ENCODE data around the gene HHIPL1. TPM values are rescaled to one million over a fixed set of nuclear protein-coding genes. Genes with fewer than 3 reads are reported as not detected.

HHIPL1 gene
- total RNA-seq, 1 donor from 2014 or later = 0.86 TPM

- Histone ChIP-seq H3K79me2 (ENCODE audit: insufficient read depth, low read length) (no peaks in the 10 kb centered on the region), H3K36me3 (ENCODE audit: insufficient read depth, low read length) (no peaks in the 10 kb centered on the region), H3K27me3 (ENCODE audit: insufficient read depth, low read length) (peaks cover 3% of the 10 kb centered on the region), H3K4me1 (ENCODE audit: insufficient read depth, low read length) (no peaks in the 10 kb centered on the region), H4K20me1 (ENCODE audit: insufficient read depth, low read length) (no peaks in the 10 kb centered on the region), H3K9ac (ENCODE audit: low read length) (no peak overlapping the region), H3K4me2 (ENCODE audit: low read length) (no peak overlapping the region), H3K9me3 (ENCODE audit: insufficient read depth, low read depth, low read length) (no peaks in the 10 kb centered on the region), H2AFZ (ENCODE audit: low read depth, low read length) (no peak overlapping the region), H3K27ac (ENCODE audit: low read depth, low read length) (no peak overlapping the region), H3K4me3 (ENCODE audit: insufficient read depth, low read depth, low read length) (no peak overlapping the region)
- Mint-ChIP-seq H3K4me1 (ENCODE audit: low read depth, unreplicated experiment) (no peaks in the 10 kb centered on the region), H3K27me3 (ENCODE audit: low read depth, unreplicated experiment) (peaks cover 45% of the 10 kb centered on the region), H3K9me3 (ENCODE audit: unreplicated experiment) (peaks cover 3% of the 10 kb centered on the region), H3K36me3 (ENCODE audit: low read depth, unreplicated experiment) (no peaks in the 10 kb centered on the region), H3K27ac (ENCODE audit: unreplicated experiment) (no peak overlapping the region), H3K4me3 (ENCODE audit: unreplicated experiment) (no peak overlapping the region)
- TF ChIP-seq CTCF (IDR thresholded peaks at IDR 0.05; ENCODE audit: insufficient read depth, low read depth, low read length) (no peak), EZH2 (IDR thresholded peaks at IDR 0.05; ENCODE audit: insufficient read depth, low read length) (no peak)
- FAIRE-seq (no peak), DNase-seq (ENCODE audit: low read depth) (no peak)
Measured at GRCh38 chr14:99691111-99691885, 46.4 kb downstream of the HHIPL1 start.

GRCh38 chr14:99693918-99694317 is 49.0 kb downstream of the HHIPL1 start:
- FAIRE-seq = no peak
- H3K9me3 ChIP-seq (ENCODE audit: insufficient read depth, low read depth, low read length) = no peaks in the 10 kb centered on the region

More at GRCh38 chr14:99693918-99694317, 49.0 kb downstream of the HHIPL1 start:
- Histone ChIP-seq H4K20me1 (ENCODE audit: insufficient read depth, low read length) (no peaks in the 10 kb centered on the region), H3K9ac (ENCODE audit: low read length) (no peak overlapping the region), H3K27ac (ENCODE audit: low read depth, low read length) (no peak overlapping the region), H3K4me2 (ENCODE audit: low read length) (no peak overlapping the region), H3K4me3 (ENCODE audit: insufficient read depth, low read depth, low read length) (no peak overlapping the region), H3K36me3 (ENCODE audit: insufficient read depth, low read length) (no peaks in the 10 kb centered on the region), H3K4me1 (ENCODE audit: insufficient read depth, low read length) (no peaks in the 10 kb centered on the region), H3K27me3 (ENCODE audit: insufficient read depth, low read length) (peaks cover 2% of the 10 kb centered on the region), H3K79me2 (ENCODE audit: insufficient read depth, low read length) (no peaks in the 10 kb centered on the region), H2AFZ (ENCODE audit: low read depth, low read length) (no peak overlapping the region)
- no peaks in the 10 kb centered on the region for H3K4me1 Mint-ChIP-seq (ENCODE audit: low read depth, unreplicated experiment)
- no peaks in the 10 kb centered on the region for H3K9me3 Mint-ChIP-seq (ENCODE audit: unreplicated experiment)
- no peak for DNase-seq (ENCODE audit: low read depth)
- no peaks in the 10 kb centered on the region for H3K36me3 Mint-ChIP-seq (ENCODE audit: low read depth, unreplicated experiment)
- no peak overlapping the region for H3K27ac Mint-ChIP-seq (ENCODE audit: unreplicated experiment)
- no peak overlapping the region for H3K4me3 Mint-ChIP-seq (ENCODE audit: unreplicated experiment)
- TF ChIP-seq EZH2 (IDR thresholded peaks at IDR 0.05; ENCODE audit: insufficient read depth, low read length) (no peak), CTCF (IDR thresholded peaks at IDR 0.05; ENCODE audit: insufficient read depth, low read depth, low read length) (no peak)
- H3K27me3 Mint-ChIP-seq (ENCODE audit: low read depth, unreplicated experiment) = peaks cover 30% of the 10 kb centered on the region
